Vagina (tissue), 2 donors: ENCODE data around the gene GPR137B. TPM values are rescaled to one million over a fixed set of nuclear protein-coding genes. Genes with fewer than 3 reads are reported as not detected.
A peak's percentile ranks its signal among the peaks of the same experiment; 100 is the strongest.
"Not testable (repeated sequence)": the region's sequence is repeated elsewhere in the genome, so short reads cannot be mapped to it uniquely, and the experiment has no call there.

Experiments
- DNase-seq, 2 donors: peaks; one replicate each; pipeline ENCODE4 v3.0.0-alpha.2; 2017; ENCODE audit errors: extremely low spot score in 2 of 2
- H3K27ac ChIP-seq: fragments of 200-600 bp; sonication (generic); one replicate; pipeline ENCODE4 v1.5.1; 2019
- H3K27me3 ChIP-seq: fragments of 200-600 bp; sonication (generic); one replicate; pipeline ENCODE4 v1.5.1; 2019
- H3K36me3 ChIP-seq, 2 donors: fragments of 200-600 bp; sonication (generic); one replicate each; pipeline ENCODE4 v1.5.1; 2017 to 2019
- H3K4me1 ChIP-seq: fragments of 200-600 bp; sonication (generic); one replicate; pipeline ENCODE4 v1.5.1; 2019
- H3K4me3 ChIP-seq, 2 donors: fragments of 200-600 bp; sonication (generic); 1 replicate in 1 of 2; 2 replicates in 1 of 2; pipeline ENCODE4 v1.5.1; 2016 to 2019
- H3K9me3 ChIP-seq: fragments of 200-600 bp; sonication (generic); one replicate; pipeline ENCODE4 v1.5.1; 2019
- POLR2A ChIP-seq, 2 donors: fragments of 450-650 bp; IDR thresholded peaks; one replicate each; pipeline ENCODE4 v1.6.1; 2017; ENCODE audit warnings: antibody characterized with exemption in 2 of 2, mild to moderate bottlenecking in 2 of 2, moderate library complexity in 2 of 2
- POLR2AphosphoS5 ChIP-seq, 2 donors: sonication (generic); formaldehyde crosslinking; IDR thresholded peaks; one replicate each; pipeline ENCODE4 v1.9.0; 2017; ENCODE audit warnings: antibody characterized with exemption in 2 of 2, mild to moderate bottlenecking in 2 of 2, low read depth in 1 of 2; ENCODE audit not compliant: insufficient read depth in 1 of 2
- intact Hi-C: fragments of 100-400 bp; cut with DNase I; formaldehyde crosslinking; loops from one replicate; pipeline ENCODE4 v1.15.1; 2023
- total RNA-seq: library from RNA; depleted of rRNA; stranded (reverse); fragments of >200 nt; gene quantifications from one replicate; pipeline ENCODE4 v1.2.3, GENCODE V29; 2016
- TF ChIP-seq, protein P1 (sequence below), 3 experiments: fragments of 450-650 bp in 2 of 3; fragments of 200-600 bp in 1 of 3; sonication (generic) in 1 of 3; IDR thresholded peaks; one replicate each; pipeline ENCODE4 v1.5.1; 2017 to 2019; ENCODE audit warnings: antibody characterized with exemption in 3 of 3, mild to moderate bottlenecking in 2 of 3, moderate library complexity in 2 of 3

Gene GPR137B, protein sequence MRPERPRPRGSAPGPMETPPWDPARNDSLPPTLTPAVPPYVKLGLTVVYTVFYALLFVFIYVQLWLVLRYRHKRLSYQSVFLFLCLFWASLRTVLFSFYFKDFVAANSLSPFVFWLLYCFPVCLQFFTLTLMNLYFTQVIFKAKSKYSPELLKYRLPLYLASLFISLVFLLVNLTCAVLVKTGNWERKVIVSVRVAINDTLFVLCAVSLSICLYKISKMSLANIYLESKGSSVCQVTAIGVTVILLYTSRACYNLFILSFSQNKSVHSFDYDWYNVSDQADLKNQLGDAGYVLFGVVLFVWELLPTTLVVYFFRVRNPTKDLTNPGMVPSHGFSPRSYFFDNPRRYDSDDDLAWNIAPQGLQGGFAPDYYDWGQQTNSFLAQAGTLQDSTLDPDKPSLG
- 38.8 TPM for total RNA-seq

DNA sequence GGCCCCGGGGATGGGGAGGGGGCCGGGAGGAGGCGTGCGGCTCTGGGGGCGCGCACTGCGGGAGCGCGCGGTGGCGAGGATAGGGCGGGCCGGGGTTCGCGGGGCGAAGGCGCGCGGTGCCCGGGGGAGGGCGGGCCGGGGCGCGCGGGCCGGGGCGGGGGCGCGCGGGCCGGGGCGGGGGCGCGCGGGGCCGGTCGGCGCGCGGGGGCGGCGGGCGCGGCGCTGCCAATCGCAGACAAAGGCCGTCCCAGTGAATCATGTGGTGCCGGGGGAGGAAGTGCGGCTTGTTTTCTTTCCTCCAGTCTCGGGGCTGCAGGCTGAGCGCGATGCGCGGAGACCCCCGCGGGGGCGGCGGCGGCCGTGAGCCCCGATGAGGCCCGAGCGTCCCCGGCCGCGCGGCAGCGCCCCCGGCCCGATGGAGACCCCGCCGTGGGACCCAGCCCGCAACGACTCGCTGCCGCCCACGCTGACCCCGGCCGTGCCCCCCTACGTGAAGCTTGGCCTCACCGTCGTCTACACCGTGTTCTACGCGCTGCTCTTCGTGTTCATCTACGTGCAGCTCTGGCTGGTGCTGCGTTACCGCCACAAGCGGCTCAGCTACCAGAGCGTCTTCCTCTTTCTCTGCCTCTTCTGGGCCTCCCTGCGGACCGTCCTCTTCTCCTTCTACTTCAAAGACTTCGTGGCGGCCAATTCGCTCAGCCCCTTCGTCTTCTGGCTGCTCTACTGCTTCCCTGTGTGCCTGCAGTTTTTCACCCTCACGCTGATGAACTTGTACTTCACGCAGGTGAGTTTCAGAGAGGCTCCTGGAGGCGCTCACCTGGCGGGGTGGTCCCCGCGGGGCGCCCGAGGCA lies at the start of gene GPR137B:
GPR137B (plus strand) TSS at position 287 of the 851 bp plus-strand sequence; CDS start at position 371, 84 bp downstream.
- TF ChIP-seq POLR2AphosphoS5 (IDR thresholded peaks at IDR 0.05; ENCODE audit: insufficient read depth in 1 of 2, low read depth in 1 of 2) (no peak), POLR2A (IDR thresholded peaks at IDR 0.05) (peak in 1 of 2 donors; percentile 52)
- TF ChIP-seq, protein P1, sequence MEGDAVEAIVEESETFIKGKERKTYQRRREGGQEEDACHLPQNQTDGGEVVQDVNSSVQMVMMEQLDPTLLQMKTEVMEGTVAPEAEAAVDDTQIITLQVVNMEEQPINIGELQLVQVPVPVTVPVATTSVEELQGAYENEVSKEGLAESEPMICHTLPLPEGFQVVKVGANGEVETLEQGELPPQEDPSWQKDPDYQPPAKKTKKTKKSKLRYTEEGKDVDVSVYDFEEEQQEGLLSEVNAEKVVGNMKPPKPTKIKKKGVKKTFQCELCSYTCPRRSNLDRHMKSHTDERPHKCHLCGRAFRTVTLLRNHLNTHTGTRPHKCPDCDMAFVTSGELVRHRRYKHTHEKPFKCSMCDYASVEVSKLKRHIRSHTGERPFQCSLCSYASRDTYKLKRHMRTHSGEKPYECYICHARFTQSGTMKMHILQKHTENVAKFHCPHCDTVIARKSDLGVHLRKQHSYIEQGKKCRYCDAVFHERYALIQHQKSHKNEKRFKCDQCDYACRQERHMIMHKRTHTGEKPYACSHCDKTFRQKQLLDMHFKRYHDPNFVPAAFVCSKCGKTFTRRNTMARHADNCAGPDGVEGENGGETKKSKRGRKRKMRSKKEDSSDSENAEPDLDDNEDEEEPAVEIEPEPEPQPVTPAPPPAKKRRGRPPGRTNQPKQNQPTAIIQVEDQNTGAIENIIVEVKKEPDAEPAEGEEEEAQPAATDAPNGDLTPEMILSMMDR (IDR thresholded peaks at IDR 0.05): no peak
- intact Hi-C loops: no loop called here
- peak within 1 kb of the TSS; percentile 83 for H3K27ac ChIP-seq
- H3K36me3 ChIP-seq: peaks cover 0 to 4% of the 10 kb centered on the region in 2 donors
- peak within 1 kb of the TSS; percentile 64 to 92 for H3K4me3 ChIP-seq
- peaks cover 58% of the 10 kb centered on the region for H3K4me1 ChIP-seq
- no peak for DNase-seq
- no peaks in the 10 kb centered on the region for H3K9me3 ChIP-seq
- no peaks in the 10 kb centered on the region for H3K27me3 ChIP-seq

DNA sequence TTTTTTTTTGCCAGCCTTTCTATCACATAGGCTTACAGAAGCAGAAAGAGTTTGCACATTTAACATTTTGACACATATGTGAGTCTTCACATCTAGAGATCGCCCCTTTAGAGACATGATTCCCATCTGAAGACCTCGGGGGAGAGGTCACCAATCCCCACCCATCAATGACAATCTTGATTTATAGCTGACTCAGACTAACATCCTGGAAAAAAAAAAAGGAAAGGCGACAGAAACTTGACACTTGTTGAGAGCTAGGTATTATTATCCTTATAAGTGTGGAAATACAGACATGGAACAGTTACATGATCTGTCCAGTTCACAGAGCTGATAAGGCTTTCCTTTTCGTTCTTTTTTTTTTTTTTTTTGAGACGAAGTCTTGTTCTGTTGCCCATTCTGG lies 49.4 kb upstream of the GPR137B start:
- TF ChIP-seq POLR2A (IDR thresholded peaks at IDR 0.05) (no peak), POLR2AphosphoS5 (IDR thresholded peaks at IDR 0.05; ENCODE audit: insufficient read depth in 1 of 2, low read depth in 1 of 2) (no peak)
- TF ChIP-seq, protein P1 (IDR thresholded peaks at IDR 0.05): no peak
- Histone ChIP-seq H3K4me1 (no peaks in the 10 kb centered on the region), H3K27ac (no peak overlapping the region), H3K36me3 (no peaks in the 10 kb centered on the region), H3K4me3 (no peak overlapping the region), H3K9me3 (peaks cover 2% of the 10 kb centered on the region), H3K27me3 (no peaks in the 10 kb centered on the region)
- intact Hi-C loops: no loop called here
- no peak for DNase-seq

DNA sequence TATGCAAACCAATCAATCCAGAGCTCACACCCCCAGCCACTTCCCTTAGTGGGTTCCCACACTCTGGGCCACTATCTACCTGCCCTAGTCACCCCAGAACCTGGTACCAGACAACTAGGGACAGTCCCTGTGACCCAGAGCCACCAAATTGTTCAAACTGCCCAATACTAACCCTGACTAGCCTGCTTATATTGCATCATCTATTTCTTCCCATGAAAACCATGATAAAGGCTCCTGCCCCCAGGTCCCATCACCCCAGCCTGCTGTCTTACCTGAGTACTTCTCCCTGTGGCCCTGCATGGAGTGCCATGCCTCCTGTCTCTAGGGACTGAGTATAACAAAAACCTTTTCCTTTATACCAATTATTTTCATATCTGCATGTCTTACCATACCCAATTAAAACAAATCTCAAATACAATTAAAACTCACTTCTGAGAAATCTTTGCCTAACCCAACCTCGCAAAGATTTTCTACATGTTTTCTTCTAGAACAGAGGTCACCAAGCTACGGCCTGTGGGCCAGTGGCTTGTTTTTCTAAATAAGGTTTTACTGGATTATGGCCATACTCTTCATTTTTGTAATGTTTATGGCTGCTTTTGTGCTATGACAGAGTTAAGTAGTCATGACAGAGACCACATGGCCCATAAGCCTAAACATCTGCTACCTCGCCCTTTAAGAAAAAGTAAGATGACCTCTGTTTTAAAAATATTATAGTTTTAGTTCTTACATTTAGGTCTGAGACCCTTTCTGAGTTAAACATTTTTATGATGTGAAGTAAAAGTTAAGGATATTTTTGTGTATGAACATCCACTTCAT lies 46.4 kb upstream of the GPR137B start:
- Histone ChIP-seq H3K27ac (no peak overlapping the region), H3K4me1 (no peaks in the 10 kb centered on the region), H3K27me3 (no peaks in the 10 kb centered on the region), H3K4me3 (no peak overlapping the region), H3K9me3 (peaks cover 2% of the 10 kb centered on the region), H3K36me3 (no peaks in the 10 kb centered on the region)
- intact Hi-C loops: loop anchor here (5.0 kb wide), 1 partner anchor 1809 kb away; no protein-coding TSS in a partner anchor
- TF ChIP-seq POLR2A (IDR thresholded peaks at IDR 0.05) (no peak), POLR2AphosphoS5 (IDR thresholded peaks at IDR 0.05; ENCODE audit: insufficient read depth in 1 of 2, low read depth in 1 of 2) (no peak)
- TF ChIP-seq, protein P1 (IDR thresholded peaks at IDR 0.05): no peak
- DNase-seq: no peak

DNA sequence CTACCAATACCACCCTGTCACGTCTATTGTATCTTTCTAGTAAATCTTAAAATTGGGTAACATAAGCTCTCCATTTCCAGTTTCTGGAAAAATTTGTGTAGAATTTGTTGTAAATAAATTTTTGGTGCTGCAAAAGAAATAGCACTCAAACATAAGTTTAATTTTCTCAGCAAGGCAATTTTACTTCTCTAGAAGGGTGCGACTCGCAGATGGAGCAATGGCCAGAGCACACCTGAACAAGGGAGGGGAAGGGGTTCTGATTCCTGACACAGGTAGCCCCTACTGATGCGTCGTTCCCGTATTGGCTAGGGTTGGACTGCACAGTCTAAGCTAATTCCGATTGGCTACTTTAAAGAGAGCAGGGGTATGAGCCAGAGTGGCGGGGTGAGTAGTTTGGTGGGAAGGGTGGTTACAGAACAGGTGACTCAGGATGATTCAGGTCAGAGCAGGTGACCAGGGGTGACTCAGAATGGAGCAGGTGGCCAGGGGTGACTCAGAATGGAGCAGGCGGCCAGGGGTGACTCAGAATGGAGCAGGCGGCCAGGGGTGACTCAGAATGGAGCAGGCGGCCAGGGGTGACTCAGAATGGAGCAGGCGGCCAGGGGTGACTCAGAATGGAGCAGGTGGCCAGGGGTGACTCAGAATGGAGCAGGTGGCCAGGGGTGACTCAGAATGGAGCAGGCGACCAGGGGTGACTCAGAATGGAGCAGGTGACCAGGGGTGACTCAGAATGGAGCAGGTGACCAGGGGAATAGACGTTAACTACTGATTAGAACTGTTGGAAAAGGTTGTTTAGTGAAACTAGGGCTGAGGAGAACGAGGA lies 45.5 kb upstream of the GPR137B start:
- not testable (repeated sequence) for H3K4me1 ChIP-seq, H3K27ac ChIP-seq, H3K4me3 ChIP-seq, H3K36me3 ChIP-seq, H3K27me3 ChIP-seq, H3K9me3 ChIP-seq
- intact Hi-C loops: loop anchor here (5.0 kb wide), 1 partner anchor 1810 kb away; no protein-coding TSS in a partner anchor
- peak in 1 of 2 donors; percentile 97 for DNase-seq
